BLaER1 treated with 17β-estradiol and CSF1 and Interleukin-3, amounts not matched to agents 10 nM and 100 nM (cell line): Measurements from ENCODE around the gene NUP214.
"Not testable (repeated sequence)": the region's sequence is repeated elsewhere in the genome, so short reads cannot be mapped to it uniquely, and the experiment has no call there.

ENCODE experiments used
- H3K27ac ChIP-seq, 11 experiments: shearing (Covaris generic); formaldehyde crosslinking; 2 replicates each; pipeline ENCODE4 v1.8.1; 2022
- H3K27me3 ChIP-seq, 11 experiments: shearing (Covaris generic); formaldehyde crosslinking; 2 replicates each; pipeline ENCODE4 v1.8.1; 2022
- H3K36me3 ChIP-seq, 11 experiments: shearing (Covaris generic); formaldehyde crosslinking; 2 replicates each; pipeline ENCODE4 v1.8.1; 2022
- H3K4me1 ChIP-seq, 10 experiments: shearing (Covaris generic); formaldehyde crosslinking; 2 replicates each; pipeline ENCODE4 v1.8.1; 2022
- H3K4me2 ChIP-seq, 11 experiments: shearing (Covaris generic); formaldehyde crosslinking; 2 replicates each; pipeline ENCODE4 v1.8.1; 2022
- H3K4me3 ChIP-seq, 10 experiments: shearing (Covaris generic); formaldehyde crosslinking; 2 replicates each; pipeline ENCODE4 v1.8.1; 2022
- H3K9ac ChIP-seq, 11 experiments: shearing (Covaris generic); formaldehyde crosslinking; 2 replicates each; pipeline ENCODE4 v1.8.1; 2022
- H3K9me3 ChIP-seq, 11 experiments: shearing (Covaris generic); formaldehyde crosslinking; replicated peaks in 1 of 11; 2 replicates each; pipeline ENCODE4 v1.8.1; 2022
- H4K20me1 ChIP-seq, 11 experiments: shearing (Covaris generic); formaldehyde crosslinking; 2 replicates each; pipeline ENCODE4 v1.8.1; 2022
- Cebpa-rat ChIP-seq, 11 experiments: shearing (Covaris generic); IDR thresholded peaks; 2 replicates each; pipeline ENCODE4 v1.8.1; 2022

NUP214 gene

GRCh38 chr9:131094622-131095021 lies 30.8 kb upstream of the NUP214 start:
- H3K9me3 ChIP-seq, result no peaks in the 10 kb centered on the region
- no peak overlapping the region for H3K9ac ChIP-seq
- H4K20me1 ChIP-seq, result peaks cover 0 to 36% (median 0%) of the 10 kb centered on the region in 11 experiments; a peak in 6 of 22 replicates
- H3K36me3 ChIP-seq, result no peaks in the 10 kb centered on the region
- no peak overlapping the region for H3K4me2 ChIP-seq
- no peak overlapping the region for H3K27ac ChIP-seq
- no peak for TF ChIP-seq Cebpa-rat (IDR thresholded peaks at IDR 0.05)
- H3K4me3 ChIP-seq, result no peak overlapping the region
- H3K27me3 ChIP-seq, result peaks cover 37 to 52% (median 42%) of the 10 kb centered on the region in 11 experiments
- peaks cover 12 to 50% (median 38%) of the 10 kb centered on the region in 10 experiments; a peak in 19 of 20 replicates for H3K4me1 ChIP-seq

GRCh38 chr9:131095666-131096268 lies 29.6 kb upstream of the NUP214 start:
- no peaks in the 10 kb centered on the region for H3K36me3 ChIP-seq
- peak overlapping the region; percentile 49 to 100 (median 99) for H3K4me2 ChIP-seq
- H3K9me3 ChIP-seq, result no peaks in the 10 kb centered on the region
- H3K27me3 ChIP-seq, result peaks cover 37 to 52% (median 42%) of the 10 kb centered on the region in 11 experiments
- peak overlapping the region; percentile 56 to 78 (median 70); a peak in 19 of 20 replicates for H3K4me3 ChIP-seq
- H3K9ac ChIP-seq, result peak overlapping the region in 3 of 11 experiments; percentile 11 to 56 (median 29); a peak in 4 of 22 replicates
- peaks cover 0 to 36% (median 0%) of the 10 kb centered on the region in 11 experiments; a peak in 6 of 22 replicates for H4K20me1 ChIP-seq
- H3K4me1 ChIP-seq, result peaks cover 17 to 55% (median 49%) of the 10 kb centered on the region in 10 experiments; a peak in 19 of 20 replicates
- no peak for TF ChIP-seq Cebpa-rat (IDR thresholded peaks at IDR 0.05)
- H3K27ac ChIP-seq, result no peak overlapping the region

GRCh38 chr9:131096269-131097125 lies 28.9 kb upstream of the NUP214 start, which contains the start of gene AIF1L:
AIF1L (plus strand) TSS chr9:131096531; CDS start chr9:131096630, 99 bp downstream.
- Histone ChIP-seq H3K27ac (peak within 1 kb of the TSS in 7 of 11 experiments; percentile 31 to 61 (median 44); a peak in 8 of 22 replicates), H3K36me3 (no peaks in the 10 kb centered on the region), H3K9ac (peak within 1 kb of the TSS; percentile 44 to 81 (median 70); a peak in 19 of 22 replicates), H3K9me3 (no peaks in the 10 kb centered on the region), H3K4me3 (peak within 1 kb of the TSS; percentile 56 to 78 (median 70)), H3K4me1 (peaks cover 17 to 59% (median 55%) of the 10 kb centered on the region in 10 experiments; a peak in 19 of 20 replicates), H3K27me3 (peaks cover 37 to 52% (median 42%) of the 10 kb centered on the region in 11 experiments), H3K4me2 (peak within 1 kb of the TSS; percentile 92 to 100 (median 99)), H4K20me1 (peaks cover 0 to 36% (median 0%) of the 10 kb centered on the region in 11 experiments; a peak in 6 of 22 replicates)
- no peak for TF ChIP-seq Cebpa-rat (IDR thresholded peaks at IDR 0.05)

GRCh38 chr9:131097126-131097947 lies 28.0 kb upstream of the NUP214 start:
- peaks cover 0 to 36% (median 0%) of the 10 kb centered on the region in 11 experiments; a peak in 6 of 22 replicates for H4K20me1 ChIP-seq
- no peaks in the 10 kb centered on the region for H3K9me3 ChIP-seq
- peak overlapping the region in 9 of 11 experiments; percentile 44 to 81 (median 72); a peak in 14 of 22 replicates for H3K9ac ChIP-seq
- peak overlapping the region in 1 of 11 experiments; percentile 31; a peak in 1 of 22 replicates for H3K27ac ChIP-seq
- H3K36me3 ChIP-seq, result no peaks in the 10 kb centered on the region
- no peak for TF ChIP-seq Cebpa-rat (IDR thresholded peaks at IDR 0.05)
- H3K27me3 ChIP-seq, result peaks cover 37 to 52% (median 42%) of the 10 kb centered on the region in 11 experiments
- peak overlapping the region; percentile 92 to 100 (median 99) for H3K4me2 ChIP-seq
- H3K4me3 ChIP-seq, result peak overlapping the region; percentile 56 to 78 (median 70)
- H3K4me1 ChIP-seq, result peaks cover 17 to 62% (median 56%) of the 10 kb centered on the region in 10 experiments; a peak in 19 of 20 replicates

GRCh38 chr9:131097948-131098278 lies 27.5 kb upstream of the NUP214 start:
- Histone ChIP-seq H3K9me3 (no peaks in the 10 kb centered on the region), H4K20me1 (peaks cover 0 to 36% (median 0%) of the 10 kb centered on the region in 11 experiments; a peak in 6 of 22 replicates), H3K36me3 (no peaks in the 10 kb centered on the region), H3K27ac (no peak overlapping the region), H3K4me1 (peaks cover 17 to 68% (median 58%) of the 10 kb centered on the region in 10 experiments; a peak in 19 of 20 replicates), H3K27me3 (peaks cover 37 to 52% (median 42%) of the 10 kb centered on the region in 11 experiments), H3K4me2 (peak overlapping the region; percentile 27 to 100 (median 99); a peak in 20 of 22 replicates), H3K9ac (peak overlapping the region in 5 of 11 experiments; percentile 18 to 52 (median 45); a peak in 5 of 22 replicates), H3K4me3 (peak overlapping the region in 2 of 10 experiments; percentile 32 to 75; a peak in 1 of 20 replicates)
- no peak for TF ChIP-seq Cebpa-rat (IDR thresholded peaks at IDR 0.05)

- Histone ChIP-seq H3K9me3 (no peaks in the 10 kb centered on the region), H3K9ac (peak overlapping the region in 6 of 11 experiments; percentile 18 to 56 (median 38); a peak in 10 of 22 replicates), H3K4me2 (peak overlapping the region; percentile 27 to 100 (median 99)), H3K4me3 (peak overlapping the region in 2 of 10 experiments; percentile 32 to 75; a peak in 2 of 20 replicates), H4K20me1 (peaks cover 0 to 36% (median 0%) of the 10 kb centered on the region in 11 experiments; a peak in 6 of 22 replicates), H3K27ac (peak overlapping the region in 4 of 11 experiments; percentile 2 to 46 (median 24); a peak in 4 of 22 replicates), H3K27me3 (peaks cover 37 to 52% (median 42%) of the 10 kb centered on the region in 11 experiments), H3K36me3 (no peaks in the 10 kb centered on the region), H3K4me1 (peaks cover 17 to 75% (median 62%) of the 10 kb centered on the region in 10 experiments; a peak in 19 of 20 replicates)
- no peak for TF ChIP-seq Cebpa-rat (IDR thresholded peaks at IDR 0.05)
Measured at GRCh38 chr9:131098391-131099101, 26.8 kb upstream of the NUP214 start.

- peak overlapping the region; percentile 27 to 100 (median 99); a peak in 21 of 22 replicates for H3K4me2 ChIP-seq
Measured at GRCh38 chr9:131099102-131099606, 26.2 kb upstream of the NUP214 start.

GRCh38 chr9:131099845-131100244 lies 25.5 kb upstream of the NUP214 start:
- Histone ChIP-seq H3K27ac (peak overlapping the region in 2 of 11 experiments; percentile 31 to 44; a peak in 1 of 22 replicates), H3K27me3 (peaks cover 33 to 41% (median 35%) of the 10 kb centered on the region in 11 experiments), H3K4me2 (peak overlapping the region; percentile 29 to 100 (median 99)), H3K9ac (peak overlapping the region in 7 of 11 experiments; percentile 3 to 49 (median 22); a peak in 8 of 22 replicates), H3K4me1 (peaks cover 17 to 87% (median 70%) of the 10 kb centered on the region in 10 experiments; a peak in 19 of 20 replicates), H4K20me1 (peaks cover 0 to 29% (median 0%) of the 10 kb centered on the region in 11 experiments; a peak in 6 of 22 replicates)
- H3K36me3 ChIP-seq, H3K4me3 ChIP-seq, H3K9me3 ChIP-seq: not testable (repeated sequence)

More at GRCh38 chr9:131099102-131099606, 26.2 kb upstream of the NUP214 start:
- Histone ChIP-seq H3K4me3 (no peak overlapping the region; a peak in 1 of 20 replicates), H3K9ac (peak overlapping the region in 6 of 11 experiments; percentile 18 to 56 (median 38); a peak in 9 of 22 replicates), H4K20me1 (peaks cover 0 to 36% (median 0%) of the 10 kb centered on the region in 11 experiments; a peak in 6 of 22 replicates), H3K4me1 (peaks cover 17 to 81% (median 68%) of the 10 kb centered on the region in 10 experiments; a peak in 19 of 20 replicates), H3K9me3 (no peaks in the 10 kb centered on the region), H3K36me3 (no peaks in the 10 kb centered on the region), H3K27me3 (peaks cover 37 to 47% (median 41%) of the 10 kb centered on the region in 11 experiments), H3K27ac (peak overlapping the region in 2 of 11 experiments; percentile 44 to 46; a peak in 2 of 22 replicates)
- TF ChIP-seq Cebpa-rat (IDR thresholded peaks at IDR 0.05), result no peak
